ENCODE measurements around the gene NFE2.

The NFE2 gene

DNA sequence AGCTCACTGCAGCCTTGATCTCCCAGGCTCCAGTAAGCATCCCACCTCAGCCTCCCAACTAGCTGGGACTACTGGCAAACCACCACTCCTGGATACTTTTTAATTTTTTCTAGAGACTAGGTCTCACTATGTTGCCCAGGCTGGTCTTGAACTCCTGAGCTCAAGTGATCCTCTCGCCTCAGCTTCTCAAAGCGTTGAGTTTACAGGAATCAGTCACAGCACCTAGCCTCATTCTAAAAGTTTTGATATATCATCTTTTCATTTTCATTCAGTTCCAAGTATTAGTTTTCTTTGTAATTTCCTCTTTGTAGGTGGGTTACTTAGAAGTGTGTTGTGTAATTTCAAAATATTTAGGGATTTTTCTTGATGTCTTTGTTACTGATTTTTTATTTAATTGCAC lies 30.5 kb downstream of the NFE2 start:
- no peak for DNase-seq (ENCODE audit: low read depth)
- TF ChIP-seq, protein P1, sequence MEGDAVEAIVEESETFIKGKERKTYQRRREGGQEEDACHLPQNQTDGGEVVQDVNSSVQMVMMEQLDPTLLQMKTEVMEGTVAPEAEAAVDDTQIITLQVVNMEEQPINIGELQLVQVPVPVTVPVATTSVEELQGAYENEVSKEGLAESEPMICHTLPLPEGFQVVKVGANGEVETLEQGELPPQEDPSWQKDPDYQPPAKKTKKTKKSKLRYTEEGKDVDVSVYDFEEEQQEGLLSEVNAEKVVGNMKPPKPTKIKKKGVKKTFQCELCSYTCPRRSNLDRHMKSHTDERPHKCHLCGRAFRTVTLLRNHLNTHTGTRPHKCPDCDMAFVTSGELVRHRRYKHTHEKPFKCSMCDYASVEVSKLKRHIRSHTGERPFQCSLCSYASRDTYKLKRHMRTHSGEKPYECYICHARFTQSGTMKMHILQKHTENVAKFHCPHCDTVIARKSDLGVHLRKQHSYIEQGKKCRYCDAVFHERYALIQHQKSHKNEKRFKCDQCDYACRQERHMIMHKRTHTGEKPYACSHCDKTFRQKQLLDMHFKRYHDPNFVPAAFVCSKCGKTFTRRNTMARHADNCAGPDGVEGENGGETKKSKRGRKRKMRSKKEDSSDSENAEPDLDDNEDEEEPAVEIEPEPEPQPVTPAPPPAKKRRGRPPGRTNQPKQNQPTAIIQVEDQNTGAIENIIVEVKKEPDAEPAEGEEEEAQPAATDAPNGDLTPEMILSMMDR (IDR thresholded peaks at IDR 0.05; ENCODE audit: low read depth, low read length, missing control alignments) = no peak
- no peak overlapping the region for H3K4me3 ChIP-seq (ENCODE audit: low read depth, low read length)

DNA sequence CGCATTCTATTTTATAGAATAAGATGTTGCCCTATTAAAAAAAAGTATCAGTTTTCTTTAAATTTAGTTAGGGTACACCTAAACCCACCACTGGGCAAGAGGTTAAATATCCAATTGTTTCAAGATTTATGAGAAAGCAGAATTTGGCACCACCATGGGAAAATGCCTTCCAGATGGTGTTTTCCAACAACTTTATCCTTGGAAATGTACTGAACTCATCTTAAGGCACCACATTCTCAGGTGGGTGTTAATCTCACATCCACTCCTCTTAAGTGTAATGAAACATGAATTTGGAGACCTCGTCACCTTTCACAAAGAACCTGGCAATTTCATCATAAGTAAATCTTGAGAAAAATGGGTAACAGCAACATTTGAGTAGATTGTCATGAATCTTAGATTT lies 34.0 kb downstream of the NFE2 start:
- TF ChIP-seq, protein P1 (IDR thresholded peaks at IDR 0.05; ENCODE audit: low read depth, low read length, missing control alignments) = no peak
- H3K4me3 ChIP-seq (ENCODE audit: low read depth, low read length) = no peak overlapping the region
- DNase-seq (ENCODE audit: low read depth) = no peak

DNA sequence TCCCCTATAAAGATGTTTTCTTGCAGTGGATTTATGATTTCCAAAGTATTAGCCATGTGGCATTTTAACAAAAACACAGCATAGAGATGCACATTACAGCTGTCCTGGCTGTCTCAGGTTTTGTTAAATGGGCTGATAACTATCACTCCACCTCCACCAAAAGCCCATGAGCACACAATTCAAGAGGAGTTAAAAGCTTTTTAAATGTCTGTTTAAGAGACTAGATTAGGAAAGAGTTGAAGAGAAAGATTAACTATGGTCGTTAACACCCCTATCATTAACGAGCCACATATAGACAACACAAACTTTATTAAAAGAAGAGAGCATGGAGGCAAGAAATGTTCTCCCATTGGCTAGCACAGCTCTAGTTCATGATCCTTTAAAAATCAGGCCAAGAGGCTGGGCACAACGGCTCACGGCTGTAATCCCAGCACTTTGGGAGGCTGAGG lies 35.4 kb downstream of the NFE2 start:
- H3K4me3 ChIP-seq (ENCODE audit: low read depth, low read length) = no peak overlapping the region
- no peak for DNase-seq (ENCODE audit: low read depth)
- TF ChIP-seq, protein P1 (IDR thresholded peaks at IDR 0.05; ENCODE audit: low read depth, low read length, missing control alignments) = no peak

DNA sequence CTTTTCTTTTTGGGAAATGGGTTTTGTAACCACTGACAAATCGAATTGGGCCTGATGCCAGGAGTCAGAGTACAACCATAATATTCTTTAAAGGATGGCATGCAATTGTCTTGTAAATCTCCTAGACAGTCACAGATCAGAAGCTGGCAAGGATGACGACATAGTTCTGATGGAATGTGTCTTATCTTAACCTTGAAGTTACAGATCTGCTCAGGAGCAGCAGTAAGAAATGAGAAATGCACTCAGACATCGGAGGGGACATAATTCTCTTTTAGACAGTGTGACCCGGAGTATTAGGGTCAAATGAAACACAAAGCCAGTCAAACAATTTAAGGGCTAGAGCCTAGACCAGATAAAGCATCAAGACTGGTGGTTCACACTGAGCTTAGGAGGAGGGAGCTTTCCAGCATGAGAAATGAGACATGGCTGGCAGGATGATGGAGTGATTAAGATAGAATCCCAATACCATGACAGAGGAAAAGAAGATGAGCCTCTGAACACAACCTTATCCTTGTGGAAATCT lies 38.4 kb downstream of the NFE2 start:
- TF ChIP-seq, protein P1 (IDR thresholded peaks at IDR 0.05; ENCODE audit: low read depth, low read length, missing control alignments) = no peak
- no peak overlapping the region for H3K4me3 ChIP-seq (ENCODE audit: low read depth, low read length)
- no peak for DNase-seq (ENCODE audit: low read depth)

DNA sequence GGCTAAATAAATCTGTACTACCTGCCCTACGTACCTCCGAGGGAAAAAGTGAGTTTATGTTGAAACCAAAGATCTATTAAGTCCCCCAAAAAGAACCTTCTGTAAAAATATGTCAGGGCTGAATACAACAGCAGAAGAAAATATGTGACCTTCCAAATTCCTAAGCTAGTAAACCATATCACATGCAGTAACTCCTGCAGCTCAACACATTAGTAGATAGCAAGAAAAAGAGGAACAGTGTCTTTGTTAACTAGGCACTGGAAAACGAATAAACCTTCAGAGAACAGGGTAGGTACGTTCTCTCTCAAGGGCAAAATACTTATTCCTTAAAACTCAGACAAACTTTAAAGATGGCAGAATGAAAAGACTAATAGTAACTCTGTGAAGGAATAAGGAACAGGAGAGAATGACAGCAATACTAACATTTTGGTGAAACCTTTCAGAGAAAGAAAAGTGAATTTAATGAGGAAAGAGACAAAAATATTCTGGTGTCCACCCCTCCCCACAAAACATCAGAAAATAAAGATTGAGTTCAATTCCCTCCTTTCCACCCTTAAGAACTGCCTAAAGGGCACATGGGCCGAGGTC lies 38.9 kb downstream of the NFE2 start:
- no peak overlapping the region for H3K4me3 ChIP-seq (ENCODE audit: low read depth, low read length)
- TF ChIP-seq, protein P1 (IDR thresholded peaks at IDR 0.05; ENCODE audit: low read depth, low read length, missing control alignments) = no peak

DNA sequence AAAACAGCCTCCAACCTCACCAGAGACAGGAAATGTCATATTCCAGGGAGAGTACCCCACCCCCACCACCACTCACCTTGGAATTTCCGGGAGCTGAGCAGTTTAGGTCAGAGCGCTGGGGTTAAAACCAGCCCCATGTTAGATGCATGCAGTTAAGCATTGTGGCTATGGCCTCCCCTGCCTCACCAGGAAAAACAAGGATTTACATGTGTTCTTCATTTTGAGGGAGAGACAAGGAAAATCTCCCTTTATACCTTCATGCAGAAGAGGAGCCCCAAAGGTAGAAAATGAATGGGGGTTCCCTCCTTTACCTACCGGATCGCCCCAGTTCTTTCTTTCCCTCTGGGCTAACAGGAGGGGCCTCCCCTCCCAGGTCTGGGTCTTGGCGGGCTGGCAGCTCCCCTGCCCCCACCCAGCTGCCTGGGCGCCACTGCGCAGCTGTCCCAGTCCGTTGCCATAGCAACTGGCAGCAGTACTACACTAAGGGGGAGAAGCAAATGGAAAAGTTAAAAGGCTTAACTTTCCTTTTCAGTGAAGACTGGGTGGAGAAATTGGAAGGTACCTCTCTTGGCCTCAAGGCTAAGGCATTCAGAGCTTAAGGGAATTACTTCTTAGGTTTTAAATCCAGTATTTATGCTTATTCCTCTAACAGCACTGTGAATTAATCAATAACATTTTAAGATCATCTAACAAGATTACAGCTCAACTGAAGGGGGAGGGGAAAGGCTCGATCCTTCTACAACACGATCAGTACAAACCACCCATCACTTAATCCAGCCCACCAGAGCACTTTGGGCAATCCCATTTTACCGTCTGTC lies 41.4 kb downstream of the NFE2 start:
- DNase-seq (ENCODE audit: low read depth) = peak; percentile 30
- H3K4me3 ChIP-seq (ENCODE audit: low read depth, low read length) = no peak overlapping the region; the same call in 1 of the 2 replicates

More for the DNA sequence above, 38.9 kb downstream of the NFE2 start:
- DNase-seq (ENCODE audit: low read depth) = no peak

More for the DNA sequence above, 41.4 kb downstream of the NFE2 start:
- TF ChIP-seq, protein P1 (IDR thresholded peaks at IDR 0.05; ENCODE audit: low read depth, low read length, missing control alignments) = no peak
